Nephron (organoid): Measurements from ENCODE around the gene MAST1.

Source experiments
- H3K27ac Mint-ChIP-seq, 3 experiments: 2 replicates each; pipeline ENCODE4 v1.8.0; 2020; ENCODE audit warnings: mixed read lengths in 3 of 3, mild to moderate bottlenecking in 2 of 3, moderate library complexity in 1 of 3
- H3K27me3 Mint-ChIP-seq: 2 replicates; pipeline ENCODE4 v1.8.0; 2021; ENCODE audit warnings: low read depth, mild to moderate bottlenecking, moderate library complexity, mixed read lengths
- H3K36me3 Mint-ChIP-seq: 2 replicates; pipeline ENCODE4 v1.8.0; 2020; ENCODE audit warnings: low read depth, mixed read lengths
- H3K4me1 Mint-ChIP-seq: 2 replicates; pipeline ENCODE4 v1.8.0; 2020; ENCODE audit warnings: mixed read lengths
- H3K4me3 Mint-ChIP-seq, 3 experiments: 2 replicates each; pipeline ENCODE4 v1.8.0; 2020; ENCODE audit warnings: mild to moderate bottlenecking in 3 of 3, mixed read lengths in 3 of 3, moderate library complexity in 2 of 3
- H3K9me3 Mint-ChIP-seq: 2 replicates; pipeline ENCODE4 v1.8.0; 2020; ENCODE audit warnings: mixed read lengths
- CTCF ChIP-seq, 3 experiments: fragments of 200-600 bp; sonication (generic); IDR thresholded peaks; one replicate each; pipeline ENCODE4 v1.5.0; 2021; ENCODE audit warnings: antibody characterized with exemption in 3 of 3; ENCODE audit not compliant: unreplicated experiment in 3 of 3

MAST1 gene

DNA sequence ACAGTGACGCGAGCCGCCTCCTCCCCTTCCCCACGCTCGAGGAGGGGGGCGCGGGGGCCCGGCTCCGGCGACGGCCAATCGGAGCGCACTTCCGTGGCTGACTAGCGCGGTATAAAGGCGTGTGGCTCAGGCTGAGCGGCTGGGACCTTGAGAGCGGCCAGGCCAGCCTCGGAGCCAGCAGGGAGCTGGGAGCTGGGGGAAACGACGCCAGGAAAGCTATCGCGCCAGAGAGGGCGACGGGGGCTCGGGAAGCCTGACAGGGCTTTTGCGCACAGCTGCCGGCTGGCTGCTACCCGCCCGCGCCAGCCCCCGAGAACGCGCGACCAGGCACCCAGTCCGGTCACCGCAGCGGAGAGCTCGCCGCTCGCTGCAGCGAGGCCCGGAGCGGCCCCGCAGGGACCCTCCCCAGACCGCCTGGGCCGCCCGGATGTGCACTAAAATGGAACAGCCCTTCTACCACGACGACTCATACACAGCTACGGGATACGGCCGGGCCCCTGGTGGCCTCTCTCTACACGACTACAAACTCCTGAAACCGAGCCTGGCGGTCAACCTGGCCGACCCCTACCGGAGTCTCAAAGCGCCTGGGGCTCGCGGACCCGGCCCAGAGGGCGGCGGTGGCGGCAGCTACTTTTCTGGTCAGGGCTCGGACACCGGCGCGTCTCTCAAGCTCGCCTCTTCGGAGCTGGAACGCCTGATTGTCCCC is 46.8 kb upstream of the MAST1 start, which contains the start of gene JUNB:
Gene JUNB (plus strand): TSS at position 142 of the 706 bp plus-strand sequence. CDS start 286 bp downstream, at position 428.
- no peaks in the 10 kb centered on the region for H3K9me3 Mint-ChIP-seq
- no peak for TF ChIP-seq CTCF (IDR thresholded peaks at IDR 0.05; ENCODE audit: unreplicated experiment in 3 of 3)

DNA sequence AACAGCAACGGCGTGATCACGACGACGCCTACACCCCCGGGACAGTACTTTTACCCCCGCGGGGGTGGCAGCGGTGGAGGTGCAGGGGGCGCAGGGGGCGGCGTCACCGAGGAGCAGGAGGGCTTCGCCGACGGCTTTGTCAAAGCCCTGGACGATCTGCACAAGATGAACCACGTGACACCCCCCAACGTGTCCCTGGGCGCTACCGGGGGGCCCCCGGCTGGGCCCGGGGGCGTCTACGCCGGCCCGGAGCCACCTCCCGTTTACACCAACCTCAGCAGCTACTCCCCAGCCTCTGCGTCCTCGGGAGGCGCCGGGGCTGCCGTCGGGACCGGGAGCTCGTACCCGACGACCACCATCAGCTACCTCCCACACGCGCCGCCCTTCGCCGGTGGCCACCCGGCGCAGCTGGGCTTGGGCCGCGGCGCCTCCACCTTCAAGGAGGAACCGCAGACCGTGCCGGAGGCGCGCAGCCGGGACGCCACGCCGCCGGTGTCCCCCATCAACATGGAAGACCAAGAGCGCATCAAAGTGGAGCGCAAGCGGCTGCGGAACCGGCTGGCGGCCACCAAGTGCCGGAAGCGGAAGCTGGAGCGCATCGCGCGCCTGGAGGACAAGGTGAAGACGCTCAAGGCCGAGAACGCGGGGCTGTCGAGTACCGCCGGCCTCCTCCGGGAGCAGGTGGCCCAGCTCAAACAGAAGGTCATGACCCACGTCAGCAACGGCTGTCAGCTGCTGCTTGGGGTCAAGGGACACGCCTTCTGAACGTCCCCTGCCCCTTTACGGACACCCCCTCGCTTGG is 46.1 kb upstream of the MAST1 start:
- Mint-ChIP-seq H3K4me3 (peak overlapping the region; percentile 94 to 98 (median 96)), H3K27ac (peak overlapping the region; percentile 88 to 94 (median 93)), H3K9me3 (no peaks in the 10 kb centered on the region), H3K27me3 (no peaks in the 10 kb centered on the region), H3K36me3 (peaks cover 9% of the 10 kb centered on the region), H3K4me1 (peaks cover 41% of the 10 kb centered on the region)
- no peak for TF ChIP-seq CTCF (IDR thresholded peaks at IDR 0.05; ENCODE audit: unreplicated experiment in 3 of 3)

More for the DNA sequence above, 46.8 kb upstream of the MAST1 start, which contains the start of gene JUNB:
- Mint-ChIP-seq H3K27ac (peak within 1 kb of the TSS; percentile 85 to 94 (median 88)), H3K36me3 (peaks cover 3% of the 10 kb centered on the region), H3K4me3 (peak within 1 kb of the TSS; percentile 94 to 98 (median 96)), H3K4me1 (peaks cover 40% of the 10 kb centered on the region), H3K27me3 (no peaks in the 10 kb centered on the region)

- Mint-ChIP-seq H3K36me3 (peaks cover 9% of the 10 kb centered on the region), H3K9me3 (no peaks in the 10 kb centered on the region), H3K4me1 (peaks cover 40% of the 10 kb centered on the region), H3K27me3 (no peaks in the 10 kb centered on the region), H3K27ac (peak overlapping the region; percentile 64 to 93 (median 73)), H3K4me3 (peak overlapping the region; percentile 94 to 98 (median 96))
- TF ChIP-seq CTCF (IDR thresholded peaks at IDR 0.05; ENCODE audit: unreplicated experiment in 3 of 3), result no peak
These were observed 45.4 kb upstream of the MAST1 start for GRCh38 chr19:12792853-12793289.

DNA sequence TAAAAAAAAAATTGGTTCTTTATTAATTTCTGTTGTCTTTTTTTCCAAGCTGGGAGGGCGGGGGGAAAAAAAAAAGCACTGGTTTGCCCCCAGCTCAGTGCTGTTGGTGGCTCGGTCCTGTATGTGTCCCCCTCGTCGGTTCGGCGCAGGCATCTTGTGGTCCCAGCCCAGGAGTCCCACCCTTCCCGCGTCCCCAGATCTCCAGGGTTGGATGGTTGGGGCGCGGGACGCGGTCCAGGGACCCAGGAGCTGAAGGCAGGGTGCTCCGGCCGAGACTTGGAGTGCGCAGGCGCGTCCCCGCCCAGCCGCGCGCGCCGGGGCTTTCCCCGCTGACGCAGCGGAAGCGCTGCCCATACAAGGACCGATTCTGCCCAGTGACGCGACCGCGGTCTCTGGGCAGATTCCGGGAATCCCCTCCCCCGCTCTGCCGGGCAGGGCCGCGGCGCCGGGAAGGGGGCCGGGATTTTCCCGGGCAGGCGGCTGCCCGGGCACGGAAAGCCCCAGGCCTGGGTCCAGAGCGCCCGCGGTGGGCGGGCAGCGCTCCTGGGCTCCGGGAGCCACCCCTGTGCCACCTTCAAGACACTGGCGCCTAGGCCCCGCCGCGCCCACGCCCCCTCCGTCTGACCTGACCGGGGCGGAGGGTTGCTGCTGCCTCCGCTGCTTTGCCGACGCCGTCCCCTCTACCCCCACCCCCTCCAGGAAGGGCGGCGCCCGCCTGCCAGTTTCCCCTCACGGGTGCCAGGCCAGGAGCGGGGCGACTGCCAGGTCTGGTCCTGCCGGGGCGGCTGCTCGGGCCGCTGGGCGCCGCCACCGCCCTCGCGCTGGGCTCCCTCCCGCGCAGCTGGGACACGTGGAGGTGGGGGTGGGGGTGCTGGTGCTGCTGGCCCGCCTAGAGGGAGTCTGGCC is 44.8 kb upstream of the MAST1 start:
- peaks cover 34% of the 10 kb centered on the region for H3K4me1 Mint-ChIP-seq
- peak overlapping the region; percentile 94 to 98 (median 96) for H3K4me3 Mint-ChIP-seq
- H3K27ac Mint-ChIP-seq, result peak overlapping the region; percentile 68 to 93 (median 73)
- no peaks in the 10 kb centered on the region for H3K9me3 Mint-ChIP-seq
- peaks cover 9% of the 10 kb centered on the region for H3K36me3 Mint-ChIP-seq
- no peaks in the 10 kb centered on the region for H3K27me3 Mint-ChIP-seq
- TF ChIP-seq CTCF (IDR thresholded peaks at IDR 0.05; ENCODE audit: unreplicated experiment in 3 of 3), result no peak

- TF ChIP-seq CTCF (IDR thresholded peaks at IDR 0.05; ENCODE audit: unreplicated experiment in 3 of 3), result no peak
- H3K27me3 Mint-ChIP-seq, result no peaks in the 10 kb centered on the region
- peaks cover 25% of the 10 kb centered on the region for H3K4me1 Mint-ChIP-seq
- peak overlapping the region; percentile 49 to 68 (median 60) for H3K27ac Mint-ChIP-seq
- peak overlapping the region; percentile 72 to 85 (median 84) for H3K4me3 Mint-ChIP-seq
- H3K36me3 Mint-ChIP-seq, result peaks cover 9% of the 10 kb centered on the region
- no peaks in the 10 kb centered on the region for H3K9me3 Mint-ChIP-seq
These were observed 43.9 kb upstream of the MAST1 start for GRCh38 chr19:12794196-12794941.
